Smooth muscle cell (in vitro differentiated cells): ENCODE measurements around the gene CERS6. TPM values are rescaled to one million over a fixed set of nuclear protein-coding genes. Genes with fewer than 3 reads are reported as not detected.

Source experiments
- DNase-seq: peaks from one replicate; lab custom pipeline; 2025; ENCODE audit not compliant: unreplicated experiment; lab: John Stamatoyannopoulos, UW
- H2AFZ ChIP-seq: fragments of 200-600 bp; sonication (generic); 2 replicates; pipeline ENCODE4 v1.6.0; 2016; ENCODE audit warnings: antibody characterized with exemption, low read depth, mild to moderate bottlenecking
- H3F3A ChIP-seq: fragments of 200-600 bp; sonication (generic); 2 replicates; pipeline ENCODE4 v1.6.0; 2017; ENCODE audit warnings: antibody characterized with exemption, low read depth
- H3K27ac ChIP-seq: fragments of 200-600 bp; sonication (generic); 2 replicates; pipeline ENCODE4 v1.5.1; 2016; ENCODE audit warnings: low read depth, mild to moderate bottlenecking
- H3K27me3 ChIP-seq: fragments of 200-600 bp; sonication (generic); 2 replicates; pipeline ENCODE4 v1.6.1; 2016; ENCODE audit warnings: low read depth, mild to moderate bottlenecking
- H3K36me3 ChIP-seq: fragments of 200-600 bp; sonication (generic); 2 replicates; pipeline ENCODE4 v1.5.1; 2016; ENCODE audit warnings: low read depth
- H3K4me1 ChIP-seq: fragments of 200-600 bp; sonication (generic); 2 replicates; pipeline ENCODE4 v1.5.1; 2016; ENCODE audit warnings: low read depth
- H3K4me2 ChIP-seq: fragments of 200-600 bp; sonication (generic); 2 replicates; pipeline ENCODE4 v1.6.0; 2016; ENCODE audit warnings: mild to moderate bottlenecking
- H3K4me3 ChIP-seq: fragments of 200-600 bp; sonication (generic); 2 replicates; pipeline ENCODE4 v1.5.1; 2016; ENCODE audit warnings: mild to moderate bottlenecking
- H3K79me2 ChIP-seq: fragments of 200-600 bp; sonication (generic); 2 replicates; pipeline ENCODE4 v1.6.0; 2016; ENCODE audit warnings: low read depth, mild to moderate bottlenecking
- H3K9ac ChIP-seq: fragments of 200-600 bp; sonication (generic); 2 replicates; pipeline ENCODE4 v1.6.0; 2016; ENCODE audit warnings: low read depth
- H3K9me3 ChIP-seq: fragments of 200-600 bp; sonication (generic); replicated peaks from 2 replicates; pipeline ENCODE4 v1.5.1; 2016; ENCODE audit warnings: low read depth
- H4K20me1 ChIP-seq: fragments of 200-600 bp; sonication (generic); 2 replicates; pipeline ENCODE4 v1.6.0; 2016; ENCODE audit warnings: low read depth
- WGBS: methylation state at CpG from one replicate; pipeline ENCODE4 v1.1.7; 2016; ENCODE audit warnings: low lambda C conversion rate; 5-methylcytosine and 5-hydroxymethylcytosine counted together
- polyA plus RNA-seq: library from polyadenylated mRNA; unstranded; fragments of >200 nt; fragmentation: Nextera tagmentation; extraction: Ambion mirVana; gene quantifications from 2 replicates; pipeline ENCODE4 v1.2.1, GENCODE V29; 2016
- total RNA-seq: library from RNA; depleted of rRNA; stranded (reverse); fragments of >200 nt; gene quantifications from 2 replicates; pipeline ENCODE4 v1.2.3, GENCODE V29; 2014
- TF ChIP-seq, protein P1 (sequence below): fragments of 200-600 bp; sonication (generic); IDR thresholded peaks from 2 replicates; pipeline ENCODE4 v1.5.1; 2017; ENCODE audit warnings: borderline replicate concordance, mild to moderate bottlenecking, antibody characterized with exemption; ENCODE audit not compliant: insufficient read depth, poor library complexity, severe bottlenecking

The CERS6 gene
- total and polyA plus RNA-seq, 2 experiments from 2014 or later, result 9.2 to 26.6 TPM

- H2AFZ ChIP-seq, result no peak overlapping the region
- no peak overlapping the region for H3K4me2 ChIP-seq
- WGBS, result 92% methylated on average over 2 of the region's 2 CpGs
- no peak overlapping the region for H3K4me3 ChIP-seq
- H4K20me1 ChIP-seq, result no peaks in the 10 kb centered on the region
- TF ChIP-seq, protein P1, sequence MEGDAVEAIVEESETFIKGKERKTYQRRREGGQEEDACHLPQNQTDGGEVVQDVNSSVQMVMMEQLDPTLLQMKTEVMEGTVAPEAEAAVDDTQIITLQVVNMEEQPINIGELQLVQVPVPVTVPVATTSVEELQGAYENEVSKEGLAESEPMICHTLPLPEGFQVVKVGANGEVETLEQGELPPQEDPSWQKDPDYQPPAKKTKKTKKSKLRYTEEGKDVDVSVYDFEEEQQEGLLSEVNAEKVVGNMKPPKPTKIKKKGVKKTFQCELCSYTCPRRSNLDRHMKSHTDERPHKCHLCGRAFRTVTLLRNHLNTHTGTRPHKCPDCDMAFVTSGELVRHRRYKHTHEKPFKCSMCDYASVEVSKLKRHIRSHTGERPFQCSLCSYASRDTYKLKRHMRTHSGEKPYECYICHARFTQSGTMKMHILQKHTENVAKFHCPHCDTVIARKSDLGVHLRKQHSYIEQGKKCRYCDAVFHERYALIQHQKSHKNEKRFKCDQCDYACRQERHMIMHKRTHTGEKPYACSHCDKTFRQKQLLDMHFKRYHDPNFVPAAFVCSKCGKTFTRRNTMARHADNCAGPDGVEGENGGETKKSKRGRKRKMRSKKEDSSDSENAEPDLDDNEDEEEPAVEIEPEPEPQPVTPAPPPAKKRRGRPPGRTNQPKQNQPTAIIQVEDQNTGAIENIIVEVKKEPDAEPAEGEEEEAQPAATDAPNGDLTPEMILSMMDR, result no peak
- no peak overlapping the region for H3K9ac ChIP-seq
- no peaks in the 10 kb centered on the region for H3K27me3 ChIP-seq
- peaks cover 11% of the 10 kb centered on the region for H3K79me2 ChIP-seq
- no peak overlapping the region for H3K27ac ChIP-seq
- H3K36me3 ChIP-seq, result no peaks in the 10 kb centered on the region
- no peaks in the 10 kb centered on the region for H3K4me1 ChIP-seq
- no peak for DNase-seq
- no peaks in the 10 kb centered on the region for H3F3A ChIP-seq
- H3K9me3 ChIP-seq, result no peaks in the 10 kb centered on the region
Measured at GRCh38 chr2:168602379-168602778, 146.3 kb downstream of the CERS6 start.

DNA sequence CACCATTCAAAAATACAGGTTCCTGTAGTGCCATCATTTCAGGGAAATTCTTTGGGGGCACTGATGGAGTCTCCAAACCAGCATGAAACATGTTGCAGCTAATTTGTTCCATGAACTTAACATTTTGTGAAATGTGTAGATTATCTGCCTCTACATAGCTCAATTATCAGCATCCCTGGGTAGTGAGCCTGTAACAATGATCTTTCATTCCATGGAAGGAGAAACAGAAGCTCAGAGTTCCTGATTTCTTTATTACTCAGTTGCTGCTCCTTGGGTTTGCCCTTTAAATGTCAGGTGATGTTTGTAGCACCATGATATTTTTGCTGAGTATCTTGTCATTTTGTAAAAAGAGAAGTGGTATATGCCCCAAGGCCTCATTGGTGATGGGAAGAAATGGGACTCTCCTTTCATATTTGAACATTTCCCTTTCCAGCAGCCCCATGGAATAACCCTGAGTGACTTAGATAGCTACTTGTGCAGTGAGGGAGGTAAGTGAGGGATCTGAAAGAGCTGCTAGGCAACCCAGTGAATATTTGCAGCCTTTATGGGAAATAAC is 146.9 kb downstream of the CERS6 start:
- Histone ChIP-seq H3K27ac (no peak overlapping the region), H3K4me2 (no peak overlapping the region), H3K9me3 (no peaks in the 10 kb centered on the region), H3K36me3 (no peaks in the 10 kb centered on the region), H3K79me2 (peaks cover 11% of the 10 kb centered on the region), H4K20me1 (no peaks in the 10 kb centered on the region), H3K4me1 (no peaks in the 10 kb centered on the region), H3K4me3 (no peak overlapping the region), H3F3A (no peaks in the 10 kb centered on the region), H2AFZ (no peak overlapping the region), H3K9ac (no peak overlapping the region), H3K27me3 (no peaks in the 10 kb centered on the region)
- TF ChIP-seq, protein P1, result no peak
- DNase-seq, result no peak

- TF ChIP-seq, protein P1, result no peak
- Histone ChIP-seq H3K27me3 (no peaks in the 10 kb centered on the region), H3K4me1 (no peaks in the 10 kb centered on the region), H3K4me2 (no peak overlapping the region), H3K9me3 (no peaks in the 10 kb centered on the region), H3K9ac (no peak overlapping the region), H3F3A (no peaks in the 10 kb centered on the region), H3K79me2 (peaks cover 11% of the 10 kb centered on the region), H4K20me1 (no peaks in the 10 kb centered on the region), H2AFZ (no peak overlapping the region), H3K4me3 (no peak overlapping the region), H3K27ac (no peak overlapping the region), H3K36me3 (no peaks in the 10 kb centered on the region)
- DNase-seq, result no peak
- 91% methylated on average over 4 of the region's 4 CpGs for WGBS
Measured at GRCh38 chr2:168603439-168603961, 147.4 kb downstream of the CERS6 start.

DNA sequence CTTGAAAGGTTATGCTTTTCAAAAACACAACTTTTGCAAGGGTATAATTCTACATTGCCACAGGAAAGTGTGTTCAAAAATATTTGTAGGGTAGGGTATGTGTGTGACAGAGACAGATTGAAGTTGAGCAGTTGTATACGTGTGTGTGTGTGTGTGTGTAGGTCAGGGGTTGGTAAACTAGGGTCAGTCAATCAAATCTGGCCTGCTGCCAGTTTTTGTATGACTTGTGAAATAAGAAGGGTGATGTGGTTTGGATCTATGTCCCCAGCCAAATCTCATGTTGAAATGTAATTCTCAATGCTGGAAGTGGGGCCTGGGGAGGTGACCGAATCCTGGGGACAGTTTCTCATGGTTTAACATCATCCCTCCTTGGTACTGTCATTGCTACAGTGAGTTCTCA is 148.2 kb downstream of the CERS6 start:
- Histone ChIP-seq H3K9me3 (no peaks in the 10 kb centered on the region), H3K27ac (no peak overlapping the region), H3K79me2 (peaks cover 11% of the 10 kb centered on the region), H4K20me1 (no peaks in the 10 kb centered on the region), H3K36me3 (no peaks in the 10 kb centered on the region), H3K4me2 (no peak overlapping the region), H3K4me3 (no peak overlapping the region), H3F3A (no peaks in the 10 kb centered on the region), H3K4me1 (no peaks in the 10 kb centered on the region), H3K27me3 (no peaks in the 10 kb centered on the region), H2AFZ (no peak overlapping the region), H3K9ac (no peak overlapping the region)
- TF ChIP-seq, protein P1, result no peak
- 97% methylated on average over 2 of the region's 2 CpGs for WGBS
- no peak for DNase-seq
